Measurements from ENCODE around the gene SEC22A.

The SEC22A gene

GRCh38 chr3:123310186-123310585, 108.4 kb downstream of the SEC22A start:
- no peak for DNase-seq

- peak; percentile 69 for DNase-seq
These were observed 109.0 kb downstream of the SEC22A start for GRCh38 chr3:123310741-123311140.

- DNase-seq, result no peak
These were observed 109.5 kb downstream of the SEC22A start for GRCh38 chr3:123311201-123311600.

GRCh38 chr3:123312331-123313265, 110.9 kb downstream of the SEC22A start:
- no peak for DNase-seq

- no peak for DNase-seq
These were observed 112.1 kb downstream of the SEC22A start for GRCh38 chr3:123313889-123314288.

GRCh38 chr3:123314359-123315270, 112.9 kb downstream of the SEC22A start:
- no peak for DNase-seq

- DNase-seq, result no peak
These were observed 113.5 kb downstream of the SEC22A start for GRCh38 chr3:123315271-123315595.

- no peak for DNase-seq
These were observed 116.0 kb downstream of the SEC22A start for GRCh38 chr3:123317716-123318115.

- no peak for DNase-seq
These were observed 116.6 kb downstream of the SEC22A start for GRCh38 chr3:123318374-123318773.

GRCh38 chr3:123319760-123320159, 118.0 kb downstream of the SEC22A start:
- no peak for DNase-seq

GRCh38 chr3:123320221-123320620, 118.5 kb downstream of the SEC22A start:
- no peak for DNase-seq

GRCh38 chr3:123321806-123322205, 120.1 kb downstream of the SEC22A start:
- no peak for DNase-seq

- no peak for DNase-seq
These were observed 121.1 kb downstream of the SEC22A start for GRCh38 chr3:123322866-123323265.
